Suprapubic skin (tissue), 4 donors: ENCODE data around the gene CDC5L. TPM values are rescaled to one million over a fixed set of nuclear protein-coding genes. Genes with fewer than 3 reads are reported as not detected.

Source experiments
- DNase-seq, 2 donors: peaks; one replicate each; pipeline ENCODE4 v3.0.0-alpha.2; 2019; ENCODE audit warnings: low spot score in 2 of 2
- H3K27ac ChIP-seq: fragments of 200-600 bp; sonication (generic); one replicate; pipeline ENCODE4 v1.5.1; 2019
- H3K27me3 ChIP-seq: fragments of 200-600 bp; sonication (generic); one replicate; pipeline ENCODE4 v1.5.1; 2019
- H3K36me3 ChIP-seq: fragments of 200-600 bp; sonication (generic); one replicate; pipeline ENCODE4 v1.5.1; 2019
- H3K4me1 ChIP-seq: fragments of 200-600 bp; sonication (generic); one replicate; pipeline ENCODE4 v1.5.1; 2019
- H3K4me3 ChIP-seq: fragments of 200-600 bp; sonication (generic); one replicate; pipeline ENCODE4 v1.5.1; 2019; ENCODE audit warnings: mild to moderate bottlenecking
- H3K9me3 ChIP-seq: fragments of 200-600 bp; sonication (generic); one replicate; pipeline ENCODE4 v1.5.1; 2019
- CTCF ChIP-seq, 2 donors: fragments of 200-600 bp in 1 of 2; fragments of 450-650 bp in 1 of 2; sonication (generic) in 1 of 2; IDR thresholded peaks; one replicate each; pipeline ENCODE4 v1.5.1; 2016 to 2019; ENCODE audit warnings: antibody characterized with exemption in 2 of 2, mild to moderate bottlenecking in 1 of 2, moderate library complexity in 1 of 2
- EP300 ChIP-seq: sonication (generic); formaldehyde crosslinking; IDR thresholded peaks from one replicate; pipeline ENCODE4 v1.6.1; 2017; ENCODE audit warnings: antibody characterized with exemption
- POLR2A ChIP-seq, 2 donors: fragments of 450-650 bp; IDR thresholded peaks; one replicate each; pipeline ENCODE4 v1.6.1; 2017; ENCODE audit warnings: antibody characterized with exemption in 2 of 2, mild to moderate bottlenecking in 2 of 2, moderate library complexity in 2 of 2
- POLR2AphosphoS5 ChIP-seq, 3 donors: sonication (generic); formaldehyde crosslinking; IDR thresholded peaks; one replicate each; pipeline ENCODE4 v1.6.1; 2017; ENCODE audit warnings: antibody characterized with exemption in 3 of 3
- WGBS: methylation state at CpG from one replicate; pipeline ENCODE4 v1.1.5; 2018; 5-methylcytosine and 5-hydroxymethylcytosine counted together
- total RNA-seq, 4 donors: library from RNA; depleted of rRNA; stranded (reverse); fragments of >200 nt; gene quantifications; one replicate each; pipeline ENCODE4 v1.1.0, GENCODE V29; 2016

The CDC5L gene
- total RNA-seq, 4 donors from 2014 or later: 12.3 to 16.6 (median 15.4) TPM

- TF ChIP-seq CTCF (IDR thresholded peaks at IDR 0.05): no peak
- TF ChIP-seq POLR2AphosphoS5 (IDR thresholded peaks at IDR 0.05): no peak
- no peak for TF ChIP-seq POLR2A (IDR thresholded peaks at IDR 0.05)
- no peak for TF ChIP-seq EP300
- H3K4me3 ChIP-seq: no peak overlapping the region
- H3K27me3 ChIP-seq: no peaks in the 10 kb centered on the region
- WGBS: 88% methylated on average over 1 of the region's 1 CpG
- peaks cover 7% of the 10 kb centered on the region for H3K36me3 ChIP-seq
- DNase-seq: no peak
- no peak overlapping the region for H3K27ac ChIP-seq
- peaks cover 11% of the 10 kb centered on the region for H3K4me1 ChIP-seq
- H3K9me3 ChIP-seq: no peaks in the 10 kb centered on the region
Measured at GRCh38 chr6:44453146-44453545, 65.6 kb downstream of the CDC5L start.

- peaks cover 11% of the 10 kb centered on the region for H3K4me1 ChIP-seq
- H3K27ac ChIP-seq: no peak overlapping the region
- no peaks in the 10 kb centered on the region for H3K27me3 ChIP-seq
- TF ChIP-seq POLR2A (IDR thresholded peaks at IDR 0.05): no peak
- no peak for TF ChIP-seq CTCF (IDR thresholded peaks at IDR 0.05)
- TF ChIP-seq EP300: no peak
- TF ChIP-seq POLR2AphosphoS5 (IDR thresholded peaks at IDR 0.05): no peak
- WGBS: 75% methylated on average over 5 of the region's 5 CpGs
- DNase-seq: no peak
- H3K4me3 ChIP-seq: no peak overlapping the region
- H3K9me3 ChIP-seq: no peaks in the 10 kb centered on the region
- peaks cover 5% of the 10 kb centered on the region for H3K36me3 ChIP-seq
Measured at GRCh38 chr6:44454198-44454597, 66.7 kb downstream of the CDC5L start.

- Histone ChIP-seq H3K36me3 (peaks cover 5% of the 10 kb centered on the region), H3K27ac (peak overlapping the region; percentile 8), H3K27me3 (no peaks in the 10 kb centered on the region), H3K4me1 (peaks cover 11% of the 10 kb centered on the region), H3K4me3 (peak overlapping the region; percentile 10), H3K9me3 (no peaks in the 10 kb centered on the region)
- TF ChIP-seq EP300 (no peak), POLR2AphosphoS5 (IDR thresholded peaks at IDR 0.05) (peak in 1 of 3 donors; percentile 19), CTCF (IDR thresholded peaks at IDR 0.05) (peak; percentile 56 to 69)
- DNase-seq: no peak
- 38% methylated on average over 16 of the region's 16 CpGs for WGBS
Measured at GRCh38 chr6:44456070-44456965, 68.8 kb downstream of the CDC5L start.

DNA sequence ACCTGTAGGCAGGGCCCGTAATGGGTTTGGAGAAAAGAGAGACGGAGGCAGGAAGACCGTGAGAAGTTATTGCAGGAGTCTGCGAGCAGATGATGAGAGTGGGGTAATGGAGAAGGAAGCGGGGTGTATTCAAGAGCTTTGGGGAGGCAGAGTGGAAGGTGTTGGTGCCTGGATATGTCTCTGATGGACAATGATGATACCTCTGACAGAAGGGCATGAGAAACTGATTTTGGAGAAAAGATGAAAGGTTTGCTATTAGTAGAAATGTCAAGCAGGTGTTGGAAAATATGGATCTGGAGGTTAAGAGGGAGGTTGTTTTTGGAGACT, 69.4 kb downstream of the CDC5L start:
- H3K4me1 ChIP-seq: peaks cover 11% of the 10 kb centered on the region
- peaks cover under 1% of the 10 kb centered on the region for H3K36me3 ChIP-seq
- TF ChIP-seq POLR2AphosphoS5 (IDR thresholded peaks at IDR 0.05) (no peak), POLR2A (IDR thresholded peaks at IDR 0.05) (no peak), EP300 (no peak), CTCF (IDR thresholded peaks at IDR 0.05) (no peak)
- 65% methylated on average over 5 of the region's 5 CpGs for WGBS
- no peaks in the 10 kb centered on the region for H3K9me3 ChIP-seq
- H3K27ac ChIP-seq: peak overlapping the region; percentile 8
- peak overlapping the region; percentile 10 for H3K4me3 ChIP-seq
- no peak for DNase-seq
- H3K27me3 ChIP-seq: no peaks in the 10 kb centered on the region

DNA sequence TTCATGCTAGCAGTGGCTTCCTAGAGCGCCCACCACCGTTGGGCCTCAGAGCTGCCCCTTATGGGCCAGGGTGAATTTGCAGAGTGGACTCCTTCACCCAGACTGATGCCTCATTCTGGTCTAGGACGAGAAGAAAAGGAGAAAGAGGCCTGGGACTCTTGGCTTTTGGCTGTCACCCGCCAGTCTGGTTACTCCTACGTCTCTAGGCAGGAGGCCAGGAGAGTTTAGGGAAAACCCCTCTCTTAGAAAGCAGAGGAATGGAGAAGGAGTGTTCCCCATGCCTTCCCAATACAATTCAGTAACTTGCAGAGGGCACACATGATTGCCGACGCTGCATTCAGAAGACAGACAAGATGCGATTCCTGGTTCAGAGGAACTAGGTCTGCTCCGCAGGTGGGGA, 70.1 kb downstream of the CDC5L start:
- no peak for DNase-seq
- 57% methylated on average over 9 of the region's 9 CpGs for WGBS
- H3K9me3 ChIP-seq: no peaks in the 10 kb centered on the region

More for the DNA sequence above, 70.1 kb downstream of the CDC5L start:
- TF ChIP-seq POLR2A (IDR thresholded peaks at IDR 0.05) (no peak), EP300 (no peak), POLR2AphosphoS5 (IDR thresholded peaks at IDR 0.05) (no peak), CTCF (IDR thresholded peaks at IDR 0.05) (no peak)
- no peak overlapping the region for H3K4me3 ChIP-seq
- H3K27ac ChIP-seq: no peak overlapping the region
- peaks cover 11% of the 10 kb centered on the region for H3K4me1 ChIP-seq
- H3K36me3 ChIP-seq: no peaks in the 10 kb centered on the region
- no peaks in the 10 kb centered on the region for H3K27me3 ChIP-seq
